ENCODE results near the gene PRAF2.

DNA sequence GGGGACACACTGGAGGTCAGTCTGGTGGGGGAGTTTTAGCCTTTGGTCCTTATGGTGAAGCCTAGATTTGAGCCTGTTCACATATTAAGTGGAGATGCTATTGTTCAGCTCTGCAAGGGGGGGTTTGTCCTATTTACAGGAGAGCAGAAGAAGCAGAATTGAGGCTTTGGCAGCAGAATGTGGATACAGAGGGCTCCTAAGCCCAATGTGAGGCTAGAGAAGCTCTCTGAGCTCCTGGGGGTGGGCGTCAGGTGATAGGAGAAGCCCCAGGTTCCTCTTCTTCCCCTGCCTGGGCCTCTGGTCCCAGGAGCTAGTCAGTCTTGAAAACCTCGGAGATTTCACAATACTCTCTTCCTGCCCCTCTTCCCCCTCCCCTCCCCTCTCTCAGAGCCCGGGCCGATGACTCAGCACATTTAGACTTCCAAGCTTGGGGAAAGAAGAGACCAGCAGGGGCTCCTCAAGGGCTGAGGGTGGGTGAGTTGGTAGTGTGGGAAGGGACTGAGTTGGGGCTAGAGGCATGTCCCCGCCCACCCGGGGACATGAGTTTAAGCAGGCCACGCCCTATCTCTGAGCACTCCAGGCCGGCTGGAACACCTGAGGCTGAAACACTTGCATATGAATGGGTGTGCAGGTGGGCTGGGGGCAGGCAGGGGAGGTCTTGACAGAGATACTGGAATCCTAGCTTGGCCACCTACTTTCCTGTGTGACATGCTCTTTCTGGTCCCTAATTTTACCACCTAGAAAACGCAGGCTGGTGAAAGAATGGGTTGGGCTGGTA is 34.0 kb downstream of the PRAF2 start:
- TF ChIP-seq, protein P1, sequence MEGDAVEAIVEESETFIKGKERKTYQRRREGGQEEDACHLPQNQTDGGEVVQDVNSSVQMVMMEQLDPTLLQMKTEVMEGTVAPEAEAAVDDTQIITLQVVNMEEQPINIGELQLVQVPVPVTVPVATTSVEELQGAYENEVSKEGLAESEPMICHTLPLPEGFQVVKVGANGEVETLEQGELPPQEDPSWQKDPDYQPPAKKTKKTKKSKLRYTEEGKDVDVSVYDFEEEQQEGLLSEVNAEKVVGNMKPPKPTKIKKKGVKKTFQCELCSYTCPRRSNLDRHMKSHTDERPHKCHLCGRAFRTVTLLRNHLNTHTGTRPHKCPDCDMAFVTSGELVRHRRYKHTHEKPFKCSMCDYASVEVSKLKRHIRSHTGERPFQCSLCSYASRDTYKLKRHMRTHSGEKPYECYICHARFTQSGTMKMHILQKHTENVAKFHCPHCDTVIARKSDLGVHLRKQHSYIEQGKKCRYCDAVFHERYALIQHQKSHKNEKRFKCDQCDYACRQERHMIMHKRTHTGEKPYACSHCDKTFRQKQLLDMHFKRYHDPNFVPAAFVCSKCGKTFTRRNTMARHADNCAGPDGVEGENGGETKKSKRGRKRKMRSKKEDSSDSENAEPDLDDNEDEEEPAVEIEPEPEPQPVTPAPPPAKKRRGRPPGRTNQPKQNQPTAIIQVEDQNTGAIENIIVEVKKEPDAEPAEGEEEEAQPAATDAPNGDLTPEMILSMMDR (IDR thresholded peaks at IDR 0.05): no peak
- TF ChIP-seq POLR2A (IDR thresholded peaks at IDR 0.05): no peak
